NCI-H510A treated with DMSO at 0.1 percent for 48 hours (cell line): ENCODE measurements around the gene DDX27.

Experiments used
- DNase-seq: peaks from one replicate; lab custom pipeline; 2025; lab: John Stamatoyannopoulos, UW

The DDX27 gene

GRCh38 chr20:49291200-49291599 is 72.0 kb downstream of the DDX27 start:
- no peak for DNase-seq

- DNase-seq, result no peak
These were observed 72.8 kb downstream of the DDX27 start for GRCh38 chr20:49292010-49292409.

DNA sequence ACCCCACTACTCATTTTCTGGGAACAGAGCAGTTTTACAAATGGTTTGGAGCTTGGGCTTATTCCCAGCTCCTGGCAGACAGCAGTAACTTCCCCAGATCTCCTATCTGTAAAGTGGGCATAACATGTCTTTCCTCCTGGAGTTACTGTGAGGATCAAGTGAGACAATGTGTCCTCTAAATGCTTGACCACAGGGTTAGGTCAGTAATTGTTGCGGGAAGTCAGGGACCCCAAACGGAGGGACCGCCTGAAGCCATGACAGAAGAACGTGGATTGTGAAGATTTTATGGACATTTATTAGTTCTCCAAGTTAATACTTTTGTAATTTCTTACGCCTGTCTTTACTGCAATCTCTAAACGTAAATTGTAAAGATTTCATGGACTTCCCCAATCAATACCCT is 73.9 kb downstream of the DDX27 start:
- DNase-seq, result no peak
